ENCODE data around the gene RFPL2. TPM values are rescaled to one million over a fixed set of nuclear protein-coding genes. Genes with fewer than 3 reads are reported as not detected.

Gene RFPL2
- total and polyA plus RNA-seq, 2 of the 13 experiments (the other 11 are each of a cell fraction or from before 2014, with no cell fraction given), result not detected

DNA sequence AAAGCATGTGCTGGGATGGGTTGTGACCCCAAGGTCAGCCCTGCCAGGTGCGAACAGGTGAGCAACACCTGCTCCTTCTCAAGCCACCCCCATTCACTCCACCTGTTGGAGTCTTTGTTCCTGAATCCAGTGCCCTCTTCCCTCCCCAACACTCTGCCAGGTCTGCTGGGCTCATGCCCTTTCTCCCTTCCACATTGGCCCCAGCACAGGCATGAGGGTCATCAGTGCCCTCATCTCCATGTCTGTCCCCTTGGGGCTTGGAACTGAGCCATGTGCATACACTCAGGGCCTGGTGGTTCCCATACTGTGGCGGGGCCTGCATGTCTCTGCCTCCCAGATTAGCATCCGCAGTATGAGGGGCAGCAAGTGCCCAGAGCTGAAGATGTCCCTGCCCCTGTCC, 19.1 kb downstream of the RFPL2 start:
- no peak overlapping the region for H2AFZ ChIP-seq (ENCODE audit: low read length)
- ChIA-PET CTCF (ENCODE audit: low intra/inter-chr PET ratio, low total read pairs) (no interaction called here), POLR2A (no interaction called here)
- no peaks in the 10 kb centered on the region for H4K20me1 ChIP-seq (ENCODE audit: insufficient read depth, low read length)
- H3K27me3 ChIP-seq (ENCODE audit: control insufficient read depth in 1 of 2, insufficient read depth in 2 of 2, low read length in 2 of 2), result peaks cover 0 to 4% of the 10 kb centered on the region in 2 experiments; a peak in 1 of 5 replicates
- WGBS (ENCODE audit: low lambda C conversion rate), result 10% methylated on average over 2 of the region's 3 CpGs
- in situ Hi-C loops (cut with HindIII; ENCODE audit: extremely low pct_ligation_motif_present, low pct_unique_long_range_greater_than_20kb), result no loop called here
- no peak for FAIRE-seq
- TF ChIP-seq ZBTB42 (CRISPR knock-in tag; IDR thresholded peaks at IDR 0.05) (no peak), TGIF2 (CRISPR knock-in tag; IDR thresholded peaks at IDR 0.05) (no peak), POLR2G (IDR thresholded peaks at IDR 0.05; ENCODE audit: low read depth, low read length) (no peak), ZNF337 (CRISPR knock-in tag; IDR thresholded peaks at IDR 0.05; ENCODE audit: borderline replicate concordance, low read depth) (no peak), PLRG1 (conservative IDR thresholded peaks at IDR 0.05) (no peak), ZNF142 (CRISPR knock-in tag; IDR thresholded peaks at IDR 0.05) (no peak), ZNF225 (CRISPR knock-in tag; IDR thresholded peaks at IDR 0.05) (no peak), ZNF12 (CRISPR knock-in tag; IDR thresholded peaks at IDR 0.05) (no peak), ZNF253 (CRISPR knock-in tag; IDR thresholded peaks at IDR 0.05; ENCODE audit: borderline replicate concordance) (no peak)
- no TSS peak for BruUV-seq (replicated peaks)
- no peak for DNase-seq (ENCODE audit: low spot score)
- H3K79me2 ChIP-seq (ENCODE audit: insufficient read depth, low read length), result no peaks in the 10 kb centered on the region
- H3K4me3 ChIP-seq (replicated peaks in 1 of 3; ENCODE audit: insufficient read depth in 1 of 3, low read depth in 2 of 3, low read length in 3 of 3), result no peak overlapping the region
- H3K4me1 ChIP-seq (ENCODE audit: insufficient read depth, low read length), result no peaks in the 10 kb centered on the region
- no peak overlapping the region for H3K4me2 ChIP-seq (ENCODE audit: low read depth, low read length)
- no peaks in the 10 kb centered on the region for H3K36me3 ChIP-seq (replicated peaks in 1 of 2; ENCODE audit: control insufficient read depth in 1 of 2, insufficient read depth in 2 of 2, low read length in 2 of 2)
- H3K27ac ChIP-seq (ENCODE audit: extremely low read length, insufficient read depth, low read length), result no peak overlapping the region
- no peaks in the 10 kb centered on the region for H3K9me3 ChIP-seq (ENCODE audit: low read length)
- no peak overlapping the region for H3K9ac ChIP-seq (ENCODE audit: insufficient read depth, low read depth, low read length)
- intact Hi-C loops (cut with micrococcal nuclease; ENCODE audit: unreplicated experiment), result no loop called here
- ATAC-seq, result no peak

Measured in HepG2 (cell line).